HL-60/S4 (cell line): ENCODE data around the gene AK9.

Experiments
- in situ Hi-C: fragments of 300-500 bp; cut with MboI; formaldehyde crosslinking; loops from 2 replicates; pipeline ENCODE4 v1.14.3; 2022; ENCODE audit warnings: low sequenced_read_pairs

The AK9 gene

GRCh38 chr6:109485266-109485935 is 205.6 kb downstream of the AK9 start:
- in situ Hi-C loops = no loop called here

DNA sequence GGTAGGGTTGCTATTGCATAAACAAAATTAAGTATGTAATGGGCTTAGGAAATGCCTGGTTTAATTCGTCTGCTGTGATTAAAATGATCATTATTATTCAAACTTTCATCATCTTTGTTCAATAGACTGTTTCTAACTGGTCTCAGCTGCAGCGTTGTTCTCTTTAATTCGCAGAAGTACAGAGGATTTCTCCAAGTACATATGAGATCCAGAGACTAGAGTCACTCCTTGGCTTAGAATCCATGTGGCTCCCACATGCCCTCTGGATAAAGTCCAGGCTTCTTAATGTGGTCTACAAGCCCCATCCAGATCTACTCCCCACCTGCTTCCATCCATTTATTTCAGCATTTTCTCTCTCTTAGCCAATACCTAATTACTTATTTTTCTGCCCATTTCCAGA is 206.9 kb downstream of the AK9 start:
- in situ Hi-C loops = no loop called here

DNA sequence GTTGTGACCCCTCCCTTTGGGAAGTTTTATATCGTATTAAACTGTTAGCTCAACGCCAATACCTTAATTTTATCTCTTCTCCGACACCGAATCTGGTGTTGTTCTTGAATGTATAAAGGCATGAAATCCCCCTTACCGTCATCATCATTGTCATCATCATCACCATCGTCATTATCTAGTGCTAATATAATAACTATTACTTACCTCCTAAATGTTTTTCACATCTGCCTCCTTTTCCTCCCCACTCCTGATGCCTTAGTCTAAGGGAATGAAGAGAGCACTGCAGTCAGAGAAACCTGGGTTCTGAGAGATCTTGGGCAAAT is 207.3 kb downstream of the AK9 start:
- in situ Hi-C loops = no loop called here

DNA sequence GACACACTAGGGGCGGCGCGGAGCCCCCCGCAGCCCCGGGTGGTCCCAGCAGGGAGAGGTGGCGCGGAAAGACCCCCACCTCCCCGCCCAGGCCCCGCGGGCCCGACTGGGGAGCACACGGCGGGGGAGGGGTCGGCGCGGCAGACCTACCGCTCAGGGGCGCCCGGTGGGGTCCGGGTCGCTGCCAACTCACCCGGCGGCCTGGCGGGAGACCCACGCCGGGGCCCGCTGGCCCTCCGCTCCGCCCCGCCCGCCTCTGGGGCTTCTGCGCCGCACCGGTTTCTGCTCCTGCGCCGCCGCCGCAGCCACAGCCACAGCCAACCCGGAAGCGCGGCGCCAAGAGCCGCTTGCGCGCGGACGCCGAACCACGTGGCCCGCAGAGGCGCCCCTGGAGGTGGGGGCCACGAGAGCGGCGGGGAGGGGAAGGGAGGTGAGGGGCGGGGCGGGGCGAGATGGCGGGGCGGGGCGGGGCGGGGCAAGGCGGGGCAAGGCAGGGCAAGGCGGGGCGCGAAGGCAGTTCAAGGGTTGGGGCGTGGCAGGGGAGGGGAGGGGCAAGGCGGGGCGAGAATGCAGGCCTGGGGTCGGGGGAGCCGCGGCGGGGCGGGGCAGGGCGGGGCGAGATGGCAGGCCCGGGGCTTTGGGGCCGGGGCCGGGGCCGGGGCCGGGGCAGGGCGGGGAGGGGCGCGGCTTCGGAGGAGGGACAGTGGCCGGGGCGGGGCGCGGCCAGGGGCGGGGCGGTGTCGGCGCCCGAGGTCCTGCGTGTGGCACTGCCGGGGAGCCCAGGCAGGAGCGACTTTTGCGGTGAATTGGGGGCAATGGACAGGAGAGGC is 207.9 kb downstream of the AK9 start, which contains the start of gene ZBTB24:
ZBTB24 (minus strand) TSS at position 315 of the 830 bp plus-strand sequence. CDS start 1,193 bp downstream, outside the sequence.
- in situ Hi-C loops = no loop called here

DNA sequence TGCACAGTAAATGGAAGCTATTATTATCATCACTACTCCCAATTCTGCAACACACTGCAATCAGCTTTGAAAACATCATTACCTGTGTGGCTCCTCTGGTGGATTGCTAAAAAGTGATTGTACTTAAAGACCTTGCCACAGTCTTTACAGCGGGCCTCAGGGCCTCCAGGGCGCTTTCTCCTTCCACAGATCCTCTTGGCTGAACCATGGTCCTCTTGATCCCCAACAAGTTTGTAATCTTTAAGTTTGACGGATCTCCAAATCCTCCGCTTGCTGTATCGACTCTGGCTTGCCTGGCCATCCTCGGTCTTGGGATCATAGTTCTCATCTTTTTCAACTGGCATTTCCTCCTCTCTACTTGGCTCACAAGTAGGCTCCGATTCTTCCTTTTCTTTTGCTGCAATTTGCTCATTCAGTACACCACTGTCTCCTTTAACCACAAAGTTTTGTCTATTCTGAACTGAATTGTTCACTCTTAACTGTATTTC is 210.0 kb downstream of the AK9 start:
- in situ Hi-C loops = no loop called here

GRCh38 chr6:109478841-109479624 is 212.0 kb downstream of the AK9 start:
- in situ Hi-C loops = no loop called here

DNA sequence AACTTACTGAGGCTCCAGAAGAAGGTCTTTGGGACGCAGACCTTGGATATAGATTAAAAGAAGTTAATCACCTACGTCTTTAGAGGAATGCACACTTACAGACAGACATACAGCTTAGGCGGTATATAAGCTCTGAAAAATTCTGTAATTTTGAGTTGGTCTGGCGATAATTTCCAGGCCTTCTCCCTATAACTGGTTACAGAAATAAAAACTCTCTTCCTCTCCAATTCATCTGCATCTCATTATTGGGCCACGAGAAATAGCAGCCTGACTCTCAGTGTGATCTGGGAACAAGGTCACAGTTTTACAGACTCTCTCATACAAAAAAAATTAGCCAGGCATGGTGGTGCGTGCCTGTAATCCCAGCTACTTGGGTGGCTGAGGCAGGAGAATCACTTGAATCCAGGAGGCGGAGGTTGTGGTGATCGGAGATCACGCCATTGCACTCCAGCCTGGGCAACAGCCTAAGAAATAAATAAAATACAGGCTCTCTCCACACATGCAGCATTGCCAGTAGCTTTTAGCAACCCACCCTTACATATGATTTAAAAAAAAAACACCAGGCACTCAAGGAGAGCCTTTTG is 212.7 kb downstream of the AK9 start:
- in situ Hi-C loops = no loop called here

- in situ Hi-C loops = no loop called here
These were observed 213.3 kb downstream of the AK9 start for GRCh38 chr6:109477725-109478124.

DNA sequence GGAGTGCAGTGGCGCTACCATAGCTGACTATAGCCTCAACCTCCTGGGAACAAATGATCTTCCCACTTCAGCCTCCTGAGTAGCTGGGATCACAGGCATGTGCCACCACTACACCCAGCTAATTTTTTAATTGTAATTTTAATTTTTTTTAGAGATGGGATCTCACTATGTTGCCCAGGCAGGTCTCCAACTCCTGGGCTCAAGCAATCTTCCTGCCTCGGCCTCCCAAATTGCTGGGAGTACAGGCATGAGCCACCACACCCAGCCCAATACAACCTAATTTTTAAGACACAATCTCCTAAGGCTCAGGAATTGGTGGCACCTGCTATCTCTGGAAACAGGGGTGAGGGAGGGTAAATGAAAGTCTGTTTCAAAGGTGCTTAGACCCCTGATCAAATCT is 213.8 kb downstream of the AK9 start:
- in situ Hi-C loops = no loop called here

GRCh38 chr6:109475625-109476024 is 215.4 kb downstream of the AK9 start:
- in situ Hi-C loops = no loop called here

DNA sequence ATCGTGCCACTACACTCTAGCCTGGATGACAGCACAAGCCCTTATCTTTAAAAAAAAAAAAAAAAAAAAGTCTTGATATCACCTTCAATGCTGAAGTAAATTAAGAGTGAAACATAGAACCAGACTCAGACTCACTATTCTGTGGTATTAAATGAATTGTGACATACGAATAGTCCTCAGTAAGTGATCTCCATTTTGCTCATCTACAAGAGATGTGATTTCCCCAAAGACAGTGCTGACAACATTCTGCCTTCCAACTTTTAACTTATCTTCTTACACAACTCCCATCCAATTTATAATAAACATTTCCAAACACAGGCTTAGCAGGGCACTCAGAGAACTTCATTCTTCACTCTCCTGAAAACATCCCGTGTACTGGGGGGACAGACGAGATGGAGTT is 216.0 kb downstream of the AK9 start:
- in situ Hi-C loops = no loop called here

DNA sequence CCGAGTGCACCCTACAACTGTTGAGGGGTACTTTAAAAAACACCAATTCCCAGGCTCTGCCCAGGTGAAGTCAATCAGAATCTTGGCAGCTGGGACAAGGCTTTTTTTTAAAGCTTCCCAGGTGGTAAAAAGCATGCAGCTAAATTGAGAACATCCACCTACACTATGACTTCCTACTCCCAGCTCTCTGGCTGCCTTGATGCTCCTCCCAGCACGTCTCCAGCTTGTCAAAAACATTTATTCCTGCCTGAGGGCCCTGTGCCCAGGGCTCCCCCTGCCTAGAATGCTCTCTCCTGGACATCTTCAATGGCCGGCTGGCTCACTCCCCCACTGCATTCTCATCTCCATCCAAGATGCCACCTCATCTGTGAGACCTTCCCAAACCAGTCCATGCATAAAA is 217.9 kb downstream of the AK9 start:
- in situ Hi-C loops = no loop called here

DNA sequence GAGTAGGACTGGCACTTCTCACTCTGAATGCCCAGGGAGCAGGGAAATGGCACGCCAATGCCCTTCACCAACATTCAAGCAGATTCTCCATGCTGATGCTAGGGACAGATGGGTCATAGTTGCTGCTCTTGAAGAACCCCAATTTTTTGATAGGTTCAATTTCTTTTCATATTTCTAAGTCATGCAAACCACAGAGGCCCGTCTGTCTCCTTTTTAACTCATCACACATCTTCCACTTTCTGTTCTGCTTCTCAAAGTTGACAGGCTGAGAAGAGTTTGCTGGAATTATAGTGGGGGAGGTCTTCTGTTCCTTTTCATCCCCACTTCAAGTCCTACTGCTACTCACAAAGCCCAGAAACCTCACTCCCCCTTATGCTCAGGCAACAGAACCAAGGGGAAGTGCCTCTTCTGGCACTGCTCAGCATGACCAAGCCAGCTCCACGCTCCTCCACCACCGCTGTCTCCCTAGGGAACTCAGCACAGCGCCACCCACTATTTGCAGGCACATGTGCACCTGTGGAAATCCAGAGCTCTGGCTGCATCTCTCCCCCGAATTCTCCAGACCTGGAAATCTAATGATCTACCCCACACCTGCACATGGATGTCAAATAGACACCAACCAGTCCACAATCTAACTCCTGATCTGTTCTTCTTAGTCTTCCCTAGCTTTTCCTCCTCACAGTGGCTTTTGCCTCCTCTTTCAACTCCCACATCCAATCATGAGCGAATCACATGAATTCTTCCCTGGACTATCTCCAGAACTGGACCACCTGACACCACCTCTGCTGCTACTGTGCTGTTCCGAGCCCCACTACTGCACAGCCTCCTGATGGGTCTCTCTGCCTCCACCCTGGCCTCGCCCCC is 218.6 kb downstream of the AK9 start:
- in situ Hi-C loops = no loop called here

GRCh38 chr6:109471105-109471810 is 219.7 kb downstream of the AK9 start:
- in situ Hi-C loops = no loop called here

GRCh38 chr6:109469591-109470189 is 221.3 kb downstream of the AK9 start:
- in situ Hi-C loops = no loop called here

DNA sequence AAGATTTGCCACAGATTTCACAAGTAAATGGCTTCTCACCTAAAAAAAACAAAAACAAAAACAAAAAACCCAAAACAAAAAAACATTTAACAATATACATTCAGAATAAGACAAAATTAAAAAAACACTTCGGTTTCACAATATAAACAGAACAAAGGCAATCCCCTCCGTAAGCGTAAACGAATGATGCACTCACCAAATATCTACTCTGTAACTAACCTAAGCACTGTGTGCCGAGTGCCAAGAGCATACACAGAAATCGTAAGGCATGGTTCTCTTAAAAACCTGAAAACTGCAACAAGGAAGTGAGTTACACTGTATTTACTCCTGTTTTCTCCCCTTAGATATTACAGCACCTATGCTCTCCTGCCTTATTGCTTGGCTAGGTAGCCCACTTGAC is 223.3 kb downstream of the AK9 start:
- in situ Hi-C loops = no loop called here

DNA sequence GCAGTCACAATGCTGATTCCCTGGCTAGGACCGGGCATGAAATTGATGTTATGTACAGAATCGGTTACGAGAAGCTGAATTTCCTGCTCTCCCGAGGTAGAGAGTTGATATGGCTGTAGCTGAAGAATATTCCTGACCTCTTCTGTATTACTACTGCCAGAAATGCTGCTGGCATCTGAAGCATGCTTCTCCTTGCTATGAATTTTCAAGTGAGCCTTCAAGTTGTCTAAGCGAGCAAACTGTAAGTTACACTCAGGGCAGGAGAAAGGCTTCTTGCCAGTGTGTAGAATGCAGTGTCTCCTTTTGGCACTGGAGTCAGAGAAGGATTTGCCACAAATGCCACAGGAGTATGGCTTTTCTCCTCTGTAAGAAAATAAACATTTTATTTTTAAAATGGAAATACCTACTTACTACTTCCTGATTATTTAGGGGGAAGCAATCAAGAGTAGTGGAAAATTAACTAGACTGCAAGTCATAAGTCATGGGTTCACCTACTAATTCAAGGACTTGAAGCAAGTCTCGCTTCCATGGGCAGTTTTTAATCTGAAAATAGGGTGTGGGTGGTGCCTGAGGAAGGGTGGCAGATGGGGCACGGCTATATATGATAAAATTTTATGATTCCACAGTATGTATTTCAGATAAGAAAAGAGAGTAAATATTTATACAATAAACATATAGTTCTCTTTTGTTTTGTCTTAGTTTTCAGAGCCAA is 224.6 kb downstream of the AK9 start:
- in situ Hi-C loops = no loop called here

DNA sequence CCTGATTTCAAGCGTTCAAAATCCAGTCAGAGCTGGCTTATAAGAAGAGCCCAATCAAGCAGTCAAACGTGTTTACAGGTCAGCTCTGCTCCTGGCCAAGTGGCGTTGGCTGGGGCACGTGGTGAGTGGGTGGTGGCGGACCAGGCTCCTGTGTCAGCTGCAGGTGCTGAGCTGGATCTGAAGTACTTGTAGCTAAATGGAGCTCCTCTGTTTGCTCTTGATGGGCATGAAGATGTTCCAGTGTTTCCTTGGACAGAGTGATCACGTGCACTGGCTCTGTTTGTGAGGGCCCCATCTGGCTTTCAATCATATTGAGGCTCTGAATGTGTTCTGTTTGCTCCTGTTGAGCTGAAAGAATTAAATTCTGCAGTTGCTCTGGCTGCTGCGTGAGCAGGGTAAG is 225.2 kb downstream of the AK9 start:
- in situ Hi-C loops = no loop called here
